NCI-H1417 (cell line): ENCODE data around the gene CASP4.
"Not testable (repeated sequence)": the region's sequence is repeated elsewhere in the genome, so short reads cannot be mapped to it uniquely, and the experiment has no call there.

Experiments used
- DNase-seq, 3 experiments: peaks; one replicate each; lab custom pipeline; 2025; lab: John Stamatoyannopoulos, UW

CASP4 gene

GRCh38 chr11:104968355-104968855, at the start of gene CASP4:
Gene CASP4, minus strand, starts transcription at chr11:104968574. Its CDS starts 49 bp downstream, at chr11:104968525.
- peak; percentile 30 to 79 (median 67) for DNase-seq

DNA sequence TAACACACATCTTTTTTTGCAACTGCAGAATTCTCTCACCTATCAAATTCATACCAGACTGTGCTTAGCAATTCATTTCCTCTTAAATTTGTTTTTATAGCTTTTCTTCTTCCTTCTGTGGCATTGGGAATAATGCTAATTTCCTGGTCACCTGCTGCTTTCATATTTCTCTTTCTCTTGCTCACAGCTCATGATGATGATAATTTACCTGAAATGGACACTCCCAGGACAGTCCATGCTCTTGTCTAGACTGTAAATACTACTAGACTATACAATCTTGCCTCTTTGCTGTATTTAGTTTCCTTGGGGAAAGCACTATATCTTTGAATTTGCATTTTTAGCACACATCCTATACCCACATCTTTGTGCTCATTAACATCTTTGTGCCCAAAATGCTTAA, 39.1 kb upstream of the CASP4 start:
- DNase-seq, result no peak

DNA sequence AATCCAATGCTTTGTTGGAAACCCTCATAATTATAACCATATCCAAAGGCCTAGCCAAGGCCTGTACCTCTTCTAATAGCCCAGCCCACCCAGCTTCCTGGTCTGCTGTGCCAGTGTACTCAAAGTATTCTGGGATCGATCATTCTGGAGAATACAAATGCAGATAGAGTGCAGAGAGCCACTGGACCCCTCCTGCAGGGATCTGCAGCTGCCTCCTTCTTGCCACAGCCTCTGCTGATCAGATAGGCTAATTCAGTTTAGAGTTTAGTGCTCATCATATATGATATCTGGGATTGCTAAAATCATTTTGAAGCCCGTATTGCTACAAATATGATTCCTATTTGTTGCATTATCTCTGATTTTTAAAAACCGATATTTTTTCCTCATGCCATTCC, 37.1 kb upstream of the CASP4 start:
- DNase-seq, result no peak

GRCh38 chr11:105004021-105004420, 35.6 kb upstream of the CASP4 start:
- no peak for DNase-seq

DNA sequence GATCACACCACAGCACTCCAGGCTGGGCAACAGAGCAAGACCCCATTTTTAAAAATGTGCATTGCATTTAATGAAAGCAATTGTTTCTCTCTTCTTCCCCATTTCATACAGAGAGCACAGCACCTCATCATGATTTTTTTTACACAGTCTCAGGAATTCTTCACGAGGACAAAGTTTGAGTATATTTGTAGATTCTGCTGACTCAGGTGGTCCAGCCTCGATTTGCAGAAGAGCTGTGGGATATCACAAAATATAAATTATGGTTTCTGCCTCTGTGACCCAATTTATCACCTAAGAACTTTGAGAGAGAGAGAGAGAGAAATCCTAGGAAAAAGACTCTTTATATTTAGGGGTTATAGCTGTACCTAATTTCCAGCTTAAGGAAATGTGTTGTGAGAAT, 34.8 kb upstream of the CASP4 start:
- no peak for DNase-seq

- DNase-seq, result no peak
These were observed 32.4 kb upstream of the CASP4 start for GRCh38 chr11:105000797-105001196.

DNA sequence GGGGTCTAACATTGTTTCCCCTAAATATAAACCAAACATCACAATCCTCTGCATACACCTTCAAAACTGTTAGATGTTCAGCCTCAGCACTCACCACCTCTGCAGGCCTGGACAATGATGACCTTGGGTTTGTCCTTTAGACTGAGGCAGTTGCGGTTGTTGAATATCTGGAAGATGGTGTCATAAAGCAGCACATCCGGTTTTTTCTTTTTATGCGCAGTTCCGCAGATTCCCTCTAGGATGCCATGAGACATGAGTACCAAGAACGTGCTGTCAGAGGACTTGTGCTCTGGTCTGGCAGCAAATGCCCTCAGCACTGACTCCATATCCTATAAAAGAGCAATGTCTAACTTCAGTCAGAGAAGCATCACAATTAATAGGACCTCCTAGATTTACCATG, 31.8 kb upstream of the CASP4 start:
- no peak for DNase-seq

DNA sequence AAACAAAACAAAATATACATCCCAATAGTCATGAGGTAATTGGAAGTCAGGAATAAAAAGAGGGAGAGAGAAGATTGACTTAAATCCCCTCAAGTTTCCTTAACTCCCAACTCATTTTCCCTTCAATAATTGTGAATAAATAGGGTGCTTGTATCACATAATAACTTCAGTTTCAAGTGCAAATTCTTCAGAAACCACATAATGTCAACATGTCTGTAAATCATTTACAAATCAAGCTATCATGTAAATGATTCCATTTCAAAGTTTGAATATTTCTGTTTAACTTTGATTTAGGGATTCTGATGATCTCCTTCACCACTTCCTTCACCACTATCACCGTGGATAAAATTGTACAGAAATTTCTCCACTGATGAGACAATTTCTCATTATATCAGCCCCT, 31.3 kb upstream of the CASP4 start:
- no peak for DNase-seq

DNA sequence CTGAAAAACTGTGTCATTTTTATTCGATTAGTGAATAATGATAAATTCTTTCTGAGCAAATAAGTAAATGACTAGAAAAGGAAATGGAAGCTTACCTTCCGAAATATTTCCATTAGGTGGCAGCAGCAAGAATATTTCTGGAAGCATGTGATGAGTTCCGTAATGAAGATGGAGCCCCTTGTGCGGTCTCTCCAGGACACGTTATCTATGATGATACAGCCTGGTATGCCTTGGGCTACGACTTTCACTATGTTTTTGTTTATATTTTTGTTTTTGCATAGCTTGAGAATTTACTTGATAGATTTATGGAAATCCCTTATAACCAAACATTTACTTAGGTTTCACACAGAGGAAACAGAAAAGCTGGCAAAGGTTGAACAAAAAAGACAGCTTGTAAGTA, 28.9 kb upstream of the CASP4 start:
- DNase-seq, result no peak

- peak; percentile 81 to 98 (median 94) for DNase-seq
These were observed 26.6 kb upstream of the CASP4 start for GRCh38 chr11:104995001-104995408.

- DNase-seq, result no peak
These were observed 24.4 kb upstream of the CASP4 start for GRCh38 chr11:104992781-104993180.

- DNase-seq, result no peak
These were observed 23.6 kb upstream of the CASP4 start for GRCh38 chr11:104991994-104992393.

DNA sequence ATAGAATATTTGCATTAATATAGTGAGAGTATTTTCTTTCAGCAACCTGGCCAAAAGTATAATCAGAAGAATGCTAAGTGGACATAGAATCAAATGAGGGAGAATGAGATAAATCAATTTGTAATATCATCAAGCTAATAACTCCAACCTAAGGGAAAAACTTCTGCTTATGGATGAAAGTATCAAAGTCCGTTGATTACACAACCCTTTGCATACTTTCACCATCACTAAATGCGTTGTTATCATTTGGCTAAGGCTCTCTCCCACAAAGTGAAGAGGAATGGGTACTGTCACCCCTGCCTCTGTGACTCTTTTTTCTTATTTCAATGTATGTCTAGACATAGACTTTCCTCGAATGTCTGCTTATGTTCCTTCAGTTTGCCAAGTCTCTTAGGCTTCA, 16.4 kb upstream of the CASP4 start:
- no peak for DNase-seq

DNA sequence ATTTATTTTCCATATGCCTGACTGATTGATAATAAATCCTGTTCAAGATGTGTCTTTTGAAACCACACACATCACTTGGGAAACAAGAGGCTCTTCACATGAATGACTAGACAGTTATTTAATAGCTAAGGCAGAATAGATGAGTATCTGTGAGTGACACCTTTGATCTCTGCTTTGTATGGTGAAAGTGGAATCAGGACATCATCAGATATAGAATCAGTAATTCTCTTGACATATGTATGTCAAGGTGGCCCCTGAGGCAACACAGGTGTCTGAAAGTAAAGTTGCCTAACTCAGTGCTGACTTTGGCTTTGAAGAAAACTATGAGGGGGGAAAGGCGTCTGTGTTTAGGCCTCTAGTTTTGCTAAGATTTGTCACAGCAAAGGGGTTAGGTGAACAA, 11.5 kb upstream of the CASP4 start:
- no peak for DNase-seq

- DNase-seq, result no peak
These were observed 5.2 kb upstream of the CASP4 start for GRCh38 chr11:104973616-104974015.

DNA sequence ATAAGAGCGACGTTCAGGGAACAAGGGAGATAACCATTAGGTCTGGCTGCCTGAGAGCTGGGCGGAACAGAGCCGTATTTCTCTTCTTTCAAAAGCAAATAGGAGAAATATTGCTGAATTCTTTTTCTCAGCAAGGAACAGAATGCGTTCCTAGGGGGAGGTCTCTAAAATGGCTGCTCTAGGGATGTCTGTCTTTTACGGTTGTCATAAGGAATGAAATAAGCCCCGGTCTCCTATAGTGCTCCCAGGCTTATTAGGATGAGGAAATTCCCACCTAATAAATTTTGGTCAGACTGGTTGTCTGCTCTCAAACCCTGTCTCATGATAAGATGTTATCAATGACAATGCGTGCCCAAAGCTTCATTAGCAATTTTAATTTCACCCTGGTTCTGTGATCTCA, 4.5 kb upstream of the CASP4 start:
- not testable (repeated sequence) for DNase-seq

GRCh38 chr11:104970756-104971155, 2.4 kb upstream of the CASP4 start:
- no peak for DNase-seq

- DNase-seq, result peak; percentile 30 to 77 (median 59)
These were observed 742 bp upstream of the CASP4 start for GRCh38 chr11:104968856-104969776.

DNA sequence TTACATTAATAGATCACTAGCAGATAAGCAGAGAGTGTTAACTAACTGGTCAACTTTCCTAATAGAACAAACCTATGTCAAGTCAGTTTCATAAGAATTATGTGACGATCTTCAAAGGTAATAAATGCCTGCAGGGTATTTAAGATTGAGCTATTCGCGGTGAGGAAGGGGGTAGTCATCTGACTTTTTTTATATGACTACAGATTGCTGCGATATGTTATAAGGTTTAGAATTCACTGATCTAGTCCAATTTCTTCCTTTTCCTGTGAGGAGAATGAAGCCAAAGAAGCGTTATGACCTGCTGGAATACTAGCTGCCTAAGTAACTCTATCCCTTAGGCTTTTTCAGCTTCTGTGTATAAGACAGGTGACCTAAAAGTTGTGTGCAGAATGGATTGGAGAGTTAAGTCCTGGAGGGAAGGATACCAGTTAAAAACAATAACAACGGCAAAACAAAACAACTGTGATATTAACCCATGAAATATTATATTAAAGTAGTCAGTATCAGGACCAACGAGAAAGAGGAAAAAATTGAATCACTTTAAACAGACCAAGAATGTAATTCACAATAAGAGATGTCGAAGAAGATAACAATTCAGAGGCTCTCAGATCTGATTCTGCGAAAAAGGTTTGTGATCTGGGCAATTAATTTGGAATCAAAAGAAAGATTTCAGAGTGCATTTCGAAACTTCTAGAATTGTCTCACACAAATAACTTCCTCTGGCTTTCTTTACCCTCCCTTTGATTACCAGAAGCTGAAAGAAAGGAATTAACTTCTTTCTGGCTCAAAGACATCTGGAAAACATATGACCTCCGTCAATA, 630 bp downstream of the CASP4 start:
- DNase-seq, result peak in 1 of 3 experiments; percentile 41

- no peak for DNase-seq
These were observed 2.6 kb downstream of the CASP4 start for GRCh38 chr11:104965735-104966134.

GRCh38 chr11:104964247-104964646, 4.1 kb downstream of the CASP4 start:
- DNase-seq, result no peak

DNA sequence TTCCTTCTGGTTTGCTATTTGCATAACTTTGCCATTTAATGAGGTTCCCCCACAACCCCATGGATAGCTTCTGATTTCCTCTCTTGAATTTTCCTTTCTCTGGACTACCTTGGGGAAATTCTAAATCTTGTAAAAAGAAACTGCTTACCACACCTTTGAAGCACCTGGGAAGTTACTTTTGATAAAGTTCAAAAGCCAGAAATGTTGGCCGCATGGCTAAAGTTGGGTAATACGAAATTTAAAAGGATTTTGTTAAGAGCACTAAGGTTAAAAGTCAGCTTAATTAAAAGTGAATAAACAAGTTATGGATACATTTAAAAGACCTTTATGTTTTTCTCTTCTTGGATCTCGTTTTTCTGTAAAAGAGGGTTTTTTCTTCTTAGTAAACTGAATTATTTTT, 5.5 kb downstream of the CASP4 start:
- DNase-seq, result no peak

- DNase-seq, result no peak
These were observed 11.1 kb downstream of the CASP4 start for GRCh38 chr11:104957280-104957679.
